HUES64 (cell line): ENCODE measurements around the gene AXDND1.

Experiments
- H3K27ac ChIP-seq: 2 replicates; pipeline ENCODE4 v1.7.0; 2013; ENCODE audit warnings: low read depth, low read length, inconsistent platforms
- H3K27me3 ChIP-seq: 2 replicates; pipeline ENCODE4 v1.6.1; 2013; ENCODE audit warnings: mild to moderate bottlenecking, low read length; ENCODE audit not compliant: insufficient read depth
- H3K36me3 ChIP-seq: 2 replicates; pipeline ENCODE4 v1.6.1; 2013; ENCODE audit warnings: mild to moderate bottlenecking, low read length; ENCODE audit not compliant: insufficient read depth
- H3K4me1 ChIP-seq: 2 replicates; pipeline ENCODE4 v1.6.1; 2013; ENCODE audit warnings: mild to moderate bottlenecking, low read length, moderate library complexity; ENCODE audit not compliant: insufficient read depth
- H3K4me3 ChIP-seq: 2 replicates; pipeline ENCODE4 v1.5.1; 2013; ENCODE audit warnings: mild to moderate bottlenecking, low read length, moderate library complexity
- H3K9ac ChIP-seq: 2 replicates; pipeline ENCODE4 v1.6.1; 2013; ENCODE audit warnings: mild to moderate bottlenecking, low read depth, low read length
- H3K9me3 ChIP-seq: 2 replicates; pipeline ENCODE4 v1.6.1; 2013; ENCODE audit warnings: low read depth, low read length; ENCODE audit not compliant: insufficient read depth
- WGBS: fragments of 150-250, 120-280 bp; methylation state at CpG from one replicate; pipeline ENCODE4 v1.1.7; 2013; ENCODE audit warnings: missing lambda C conversion rate; 5-methylcytosine and 5-hydroxymethylcytosine counted together

The AXDND1 gene

GRCh38 chr1:179545321-179545720, 179.6 kb downstream of the AXDND1 start:
- H3K4me3 ChIP-seq, result no peak overlapping the region
- H3K9me3 ChIP-seq, result peaks cover 12% of the 10 kb centered on the region
- WGBS, result 95% methylated on average over 3 of the region's 3 CpGs
- no peaks in the 10 kb centered on the region for H3K36me3 ChIP-seq
- H3K4me1 ChIP-seq, result no peaks in the 10 kb centered on the region
- no peak overlapping the region for H3K9ac ChIP-seq
- no peak overlapping the region for H3K27ac ChIP-seq
- H3K27me3 ChIP-seq, result no peaks in the 10 kb centered on the region

GRCh38 chr1:179547021-179547535, 181.3 kb downstream of the AXDND1 start:
- H3K9me3 ChIP-seq, result no peaks in the 10 kb centered on the region
- H3K27ac ChIP-seq, result no peak overlapping the region
- no peak overlapping the region for H3K4me3 ChIP-seq
- H3K4me1 ChIP-seq, result 0 out of 2 replicates have a peak, but pooled peaks cover 3% of the 10 kb centered on the region
- no peak overlapping the region for H3K9ac ChIP-seq
- 92% methylated on average over 2 of the region's 2 CpGs for WGBS
- no peaks in the 10 kb centered on the region for H3K36me3 ChIP-seq
- H3K27me3 ChIP-seq, result no peaks in the 10 kb centered on the region

- H3K9me3 ChIP-seq, result no peaks in the 10 kb centered on the region
- no peaks in the 10 kb centered on the region for H3K27me3 ChIP-seq
- no peak overlapping the region for H3K4me3 ChIP-seq
- no peaks in the 10 kb centered on the region for H3K36me3 ChIP-seq
- 0 out of 2 replicates have a peak, but pooled peaks cover 3% of the 10 kb centered on the region for H3K4me1 ChIP-seq
- WGBS, result 64% methylated on average over 3 of the region's 3 CpGs
- no peak overlapping the region for H3K27ac ChIP-seq
- H3K9ac ChIP-seq, result no peak overlapping the region
Observed at GRCh38 chr1:179548666-179549367, 183.0 kb downstream of the AXDND1 start.

- no peak overlapping the region for H3K4me3 ChIP-seq
- H3K27me3 ChIP-seq, result no peaks in the 10 kb centered on the region
- H3K9ac ChIP-seq, result no peak overlapping the region
- H3K36me3 ChIP-seq, result no peaks in the 10 kb centered on the region
- H3K4me1 ChIP-seq, result peaks cover 5% of the 10 kb centered on the region; the same call in 1 of the 2 replicates
- WGBS, result 97% methylated on average over 2 of the region's 2 CpGs
- no peaks in the 10 kb centered on the region for H3K9me3 ChIP-seq
- H3K27ac ChIP-seq, result no peak overlapping the region
Observed at GRCh38 chr1:179549368-179549700, 183.6 kb downstream of the AXDND1 start.

- no peak overlapping the region for H3K4me3 ChIP-seq
- 66% methylated on average over 9 of the region's 9 CpGs for WGBS
Observed at GRCh38 chr1:179550746-179551682, 185.2 kb downstream of the AXDND1 start.

GRCh38 chr1:179554427-179554826, 188.7 kb downstream of the AXDND1 start:
- H3K9ac ChIP-seq, result no peak overlapping the region
- H3K36me3 ChIP-seq, result no peaks in the 10 kb centered on the region
- H3K27me3 ChIP-seq, result no peaks in the 10 kb centered on the region
- no peak overlapping the region for H3K27ac ChIP-seq
- H3K4me1 ChIP-seq, result peaks cover 5% of the 10 kb centered on the region; the same call in 1 of the 2 replicates
- no peak overlapping the region for H3K4me3 ChIP-seq
- no peaks in the 10 kb centered on the region for H3K9me3 ChIP-seq

More at GRCh38 chr1:179550746-179551682, 185.2 kb downstream of the AXDND1 start:
- H3K36me3 ChIP-seq, result no peaks in the 10 kb centered on the region
- H3K27ac ChIP-seq, result no peak overlapping the region
- no peaks in the 10 kb centered on the region for H3K9me3 ChIP-seq
- no peak overlapping the region for H3K9ac ChIP-seq
- H3K27me3 ChIP-seq, result no peaks in the 10 kb centered on the region
- H3K4me1 ChIP-seq, result peaks cover 5% of the 10 kb centered on the region; the same call in 1 of the 2 replicates

- Histone ChIP-seq H3K36me3 (no peaks in the 10 kb centered on the region), H3K9me3 (no peaks in the 10 kb centered on the region), H3K27ac (no peak overlapping the region), H3K27me3 (no peaks in the 10 kb centered on the region), H3K4me3 (no peak overlapping the region), H3K9ac (no peak overlapping the region), H3K4me1 (peaks cover 2% of the 10 kb centered on the region; the same call in 1 of the 2 replicates)
- no CpG with 5 or more reads among the region's 1 CpG for WGBS
Observed at GRCh38 chr1:179558078-179558477, 192.3 kb downstream of the AXDND1 start.

- Histone ChIP-seq H3K27me3 (peaks cover 61% of the 10 kb centered on the region), H3K9ac (no peak within 1 kb of the TSS), H3K9me3 (no peaks in the 10 kb centered on the region), H3K27ac (no peak within 1 kb of the TSS), H3K4me1 (peaks cover 8% of the 10 kb centered on the region), H3K4me3 (peak within 1 kb of the TSS; percentile 50), H3K36me3 (no peaks in the 10 kb centered on the region)
- WGBS, result 3% methylated on average over 76 of the region's 77 CpGs
Observed at GRCh38 chr1:179575497-179576314, 209.9 kb downstream of the AXDND1 start, which contains the start of gene NPHS2. Gene NPHS2, minus strand, starts transcription at chr1:179575948. Its CDS starts 84 bp downstream, at chr1:179575864.

GRCh38 chr1:179576509-179576908, 210.7 kb downstream of the AXDND1 start:
- no peaks in the 10 kb centered on the region for H3K9me3 ChIP-seq
- H3K27me3 ChIP-seq, result peaks cover 61% of the 10 kb centered on the region
- H3K9ac ChIP-seq, result no peak overlapping the region
- H3K27ac ChIP-seq, result no peak overlapping the region
- 53% methylated on average over 5 of the region's 5 CpGs for WGBS
- H3K36me3 ChIP-seq, result no peaks in the 10 kb centered on the region
- H3K4me3 ChIP-seq, result peak overlapping the region; percentile 50; the same call in 1 of the 2 replicates
- H3K4me1 ChIP-seq, result peaks cover 8% of the 10 kb centered on the region

GRCh38 chr1:179583771-179584320, 218.1 kb downstream of the AXDND1 start:
- Histone ChIP-seq H3K4me3 (no peak overlapping the region), H3K4me1 (peaks cover 22% of the 10 kb centered on the region), H3K27me3 (peaks cover 34% of the 10 kb centered on the region), H3K9ac (no peak overlapping the region), H3K9me3 (no peaks in the 10 kb centered on the region), H3K27ac (no peak overlapping the region), H3K36me3 (no peaks in the 10 kb centered on the region)
- WGBS, result 58% methylated on average over 4 of the region's 5 CpGs
